Mammary epithelial cell (primary cell): Measurements from ENCODE around the gene MAGEF1.

ENCODE experiments used
- CTCF ChIP-seq, 2 donors: IDR thresholded peaks in 1 of 2; conservative IDR thresholded peaks in 1 of 2; 2 replicates each; pipeline ENCODE4 v1.5.1; 2011 to 2012; ENCODE audit warnings: inconsistent platforms in 2 of 2, low read length in 2 of 2, mild to moderate bottlenecking in 2 of 2, control low read depth in 1 of 2, low read depth in 1 of 2; ENCODE audit not compliant: insufficient read depth in 1 of 2; ENCODE audit errors: extremely low read depth in 1 of 2
- EZH2 ChIP-seq: IDR thresholded peaks from 2 replicates; pipeline ENCODE4 v1.6.1; 2012; ENCODE audit warnings: low read length, inconsistent platforms, borderline replicate concordance

- TF ChIP-seq EZH2 (no peak), CTCF (conservative IDR thresholded peaks at IDR 0.05 in 1 of 2, IDR thresholded peaks at IDR 0.05 in 1 of 2; ENCODE audit: extremely low read depth in 1 of 2, insufficient read depth in 1 of 2, low read depth in 1 of 2, low read length in 2 of 2) (no peak)
These were observed 6.6 kb upstream of the MAGEF1 start for GRCh38 chr3:184718431-184718830.
